Astrocyte (in vitro differentiated cells and primary cell): ENCODE measurements around the gene BET1.

Experiments
- EZH2 ChIP-seq: IDR thresholded peaks from 2 replicates; pipeline ENCODE4 v1.6.1; 2012; ENCODE audit warnings: mild to moderate bottlenecking, low read length, inconsistent platforms; ENCODE audit not compliant: insufficient read depth
- TF ChIP-seq, protein P1 (sequence below): IDR thresholded peaks from 2 replicates; pipeline ENCODE4 v1.5.1; 2011; ENCODE audit warnings: low read depth, mild to moderate bottlenecking, inconsistent platforms, low read length, moderate library complexity; ENCODE audit not compliant: insufficient read depth

DNA sequence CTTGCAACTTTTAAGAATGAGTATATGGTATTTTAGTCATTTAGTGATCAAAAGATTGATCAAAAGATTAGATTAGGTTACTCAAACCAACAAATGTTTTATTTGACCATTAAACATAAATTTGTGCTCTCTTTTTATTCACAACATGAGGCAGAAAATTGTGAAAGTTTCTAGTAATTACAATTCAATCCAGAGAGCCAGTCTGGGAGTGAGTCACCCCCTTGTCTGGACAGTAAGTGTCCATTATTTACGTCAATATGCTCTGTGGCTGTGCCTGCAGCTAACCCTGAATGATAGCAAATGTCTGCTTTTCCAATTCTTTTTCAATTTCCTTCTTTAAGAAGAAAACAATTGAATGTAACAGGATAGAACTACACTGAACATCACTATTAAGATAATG is 54.7 kb downstream of the BET1 start:
- TF ChIP-seq, protein P1, sequence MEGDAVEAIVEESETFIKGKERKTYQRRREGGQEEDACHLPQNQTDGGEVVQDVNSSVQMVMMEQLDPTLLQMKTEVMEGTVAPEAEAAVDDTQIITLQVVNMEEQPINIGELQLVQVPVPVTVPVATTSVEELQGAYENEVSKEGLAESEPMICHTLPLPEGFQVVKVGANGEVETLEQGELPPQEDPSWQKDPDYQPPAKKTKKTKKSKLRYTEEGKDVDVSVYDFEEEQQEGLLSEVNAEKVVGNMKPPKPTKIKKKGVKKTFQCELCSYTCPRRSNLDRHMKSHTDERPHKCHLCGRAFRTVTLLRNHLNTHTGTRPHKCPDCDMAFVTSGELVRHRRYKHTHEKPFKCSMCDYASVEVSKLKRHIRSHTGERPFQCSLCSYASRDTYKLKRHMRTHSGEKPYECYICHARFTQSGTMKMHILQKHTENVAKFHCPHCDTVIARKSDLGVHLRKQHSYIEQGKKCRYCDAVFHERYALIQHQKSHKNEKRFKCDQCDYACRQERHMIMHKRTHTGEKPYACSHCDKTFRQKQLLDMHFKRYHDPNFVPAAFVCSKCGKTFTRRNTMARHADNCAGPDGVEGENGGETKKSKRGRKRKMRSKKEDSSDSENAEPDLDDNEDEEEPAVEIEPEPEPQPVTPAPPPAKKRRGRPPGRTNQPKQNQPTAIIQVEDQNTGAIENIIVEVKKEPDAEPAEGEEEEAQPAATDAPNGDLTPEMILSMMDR: no peak
- no peak for TF ChIP-seq EZH2
